HepG2 (cell line): Measurements from ENCODE around the gene MEX3C. TPM values are rescaled to one million over a fixed set of nuclear protein-coding genes. Genes with fewer than 3 reads are reported as not detected.
A peak's percentile ranks its signal among the peaks of the same experiment; 100 is the strongest.

ENCODE experiments used
- ATAC-seq: fragments of 200-7000 bp; cut with Tn5 transposase; 3 replicates; pipeline ENCODE4 v1.9.1; 2020; ENCODE audit warnings: mild to moderate bottlenecking, moderate library complexity
- BruUV-seq: library from RNA; stranded (reverse); fragments of 400-500 nt; replicated peaks from 2 replicates; lab custom pipeline; 2021; lab: Mats Ljungman, UMichigan
- CTCF ChIA-PET: fragments of 300-600 bp; formaldehyde crosslinking; extraction: SDS; loops from one replicate; lab custom pipeline; 2021; ENCODE audit warnings: low total read pairs, inconsistent platforms, low intra/inter-chr PET ratio; lab: Yijun Ruan, JAX
- POLR2A ChIA-PET: fragments of 350-600 bp; sonication (Branson Sonifier 250); formaldehyde crosslinking; loops from one replicate; lab custom pipeline; 2020; ENCODE audit warnings: antibody characterized with exemption, inconsistent platforms; lab: Yijun Ruan, JAX
- DNase-seq: peaks from one replicate; pipeline ENCODE4 v3.0.0-alpha.2; 2015; ENCODE audit warnings: low spot score
- FAIRE-seq: peaks from 3 replicates; lab custom pipeline; 2011; peaks lifted over from hg19 to GRCh38; lab: Jason Lieb, UNC
- H2AFZ ChIP-seq: one replicate; pipeline ENCODE4 v1.6.1; 2011; ENCODE audit warnings: low read length, inconsistent platforms
- H3K27ac ChIP-seq: fragments of 300-600 bp; 3 replicates; pipeline ENCODE4 v1.8.0; 2011; ENCODE audit warnings: mixed run types, mild to moderate bottlenecking, mixed read lengths, low read length, inconsistent platforms; ENCODE audit not compliant: insufficient read depth; ENCODE audit errors: extremely low read length
- H3K27me3 ChIP-seq, 2 experiments: fragments of 200-600 bp in 1 of 2; 2 replicates in 1 of 2; 3 replicates in 1 of 2; pipeline versions ENCODE4 v1.6.0 to v1.8.0; 2011; ENCODE audit warnings: low read length in 2 of 2, mild to moderate bottlenecking in 2 of 2, moderate library complexity in 2 of 2, inconsistent platforms in 1 of 2; ENCODE audit not compliant: insufficient read depth in 2 of 2, control insufficient read depth in 1 of 2
- H3K36me3 ChIP-seq, 2 experiments: fragments of 200-600 bp in 1 of 2; replicated peaks in 1 of 2; 2 replicates in 1 of 2; 3 replicates in 1 of 2; pipeline versions ENCODE4 v1.5.1 to v1.8.0; 2011; ENCODE audit warnings: low read length in 2 of 2, inconsistent platforms in 1 of 2; ENCODE audit not compliant: insufficient read depth in 2 of 2, control insufficient read depth in 1 of 2
- H3K4me1 ChIP-seq: 2 replicates; pipeline ENCODE4 v1.5.1; 2012; ENCODE audit warnings: low read length, inconsistent platforms; ENCODE audit not compliant: insufficient read depth
- H3K4me2 ChIP-seq: 2 replicates; pipeline ENCODE4 v1.6.0; 2011; ENCODE audit warnings: low read depth, low read length, inconsistent platforms
- H3K4me3 ChIP-seq, 3 experiments: fragments of 200-600 bp in 1 of 3; sonication (generic), shearing (Covaris generic) in 1 of 3; replicated peaks in 1 of 3; 2 replicates each; pipeline ENCODE4 v1.5.1; 2011 to 2016; ENCODE audit warnings: low read length in 3 of 3, inconsistent platforms in 2 of 3, low read depth in 2 of 3, mild to moderate bottlenecking in 2 of 3, control low read depth in 1 of 3, mixed read lengths in 1 of 3; ENCODE audit not compliant: insufficient read depth in 1 of 3
- H3K79me2 ChIP-seq: one replicate; pipeline ENCODE4 v1.6.1; 2011; ENCODE audit warnings: low read length, inconsistent platforms; ENCODE audit not compliant: insufficient read depth
- H3K9ac ChIP-seq: 2 replicates; pipeline ENCODE4 v1.6.0; 2011; ENCODE audit warnings: mild to moderate bottlenecking, low read depth, low read length, inconsistent platforms; ENCODE audit not compliant: insufficient read depth
- H3K9me3 ChIP-seq: 2 replicates; pipeline ENCODE4 v1.5.1; 2012; ENCODE audit warnings: mild to moderate bottlenecking, low read length
- H4K20me1 ChIP-seq: 2 replicates; pipeline ENCODE4 v1.6.0; 2011; ENCODE audit warnings: inconsistent platforms, mild to moderate bottlenecking, low read length, moderate library complexity; ENCODE audit not compliant: insufficient read depth
- AHR ChIP-seq: IDR thresholded peaks from 2 replicates; pipeline ENCODE4 v1.6.1; 2018; ENCODE audit warnings: missing genetic modification reagents, missing compliant biosample characterization
- ATRX ChIP-seq: sonication (generic); formaldehyde crosslinking; IDR thresholded peaks from 2 replicates; pipeline ENCODE4 v1.4.0; 2020; ENCODE audit warnings: missing genetic modification reagents, borderline replicate concordance
- SRSF1 ChIP-seq: fragments of 200-400 bp; formaldehyde crosslinking; optimal IDR thresholded peaks from 2 replicates; pipeline ENCODE3; 2017; ENCODE audit warnings: mild to moderate bottlenecking, low read depth, low read length, moderate library complexity
- STAG1 ChIP-seq: sonication (generic); formaldehyde crosslinking; IDR thresholded peaks from 2 replicates; pipeline ENCODE4 v1.4.0; 2020; ENCODE audit warnings: missing genetic modification reagents
- ZHX1 ChIP-seq: sonication (generic); formaldehyde crosslinking; IDR thresholded peaks from 2 replicates; pipeline ENCODE4 v1.8.1; 2022; ENCODE audit warnings: low read depth, mild to moderate bottlenecking, missing genetic modification reagents
- ZNF414 ChIP-seq: sonication (generic); formaldehyde crosslinking; IDR thresholded peaks from 2 replicates; pipeline ENCODE4 v1.5.0; 2020; ENCODE audit warnings: missing genetic modification reagents
- WGBS: methylation state at CpG from one replicate; pipeline ENCODE4 v1.1.6; 2017; ENCODE audit warnings: low lambda C conversion rate; 5-methylcytosine and 5-hydroxymethylcytosine counted together
- in situ Hi-C: cut with HindIII; loops from 2 replicates; pipeline ENCODE4 v1.10.0; 2017; ENCODE audit warnings: low pct_unique_long_range_greater_than_20kb; ENCODE audit not compliant: extremely low pct_ligation_motif_present
- intact Hi-C: fragments of 100-400 bp; cut with micrococcal nuclease; formaldehyde crosslinking; loops from one replicate; pipeline ENCODE4 v1.10.0; 2022; ENCODE audit not compliant: unreplicated experiment
- polyA plus RNA-seq, 8 experiments: library from polyadenylated mRNA; depleted of rRNA in 3 of 8; stranded (reverse) in 7 of 8; unstranded in 1 of 8; fragments of >200 nt; fragmentation: Illumina TruSeq in 4 of 8; extraction: Trizol in 4 of 8; gene quantifications; 2 replicates each; pipeline versions ENCODE4 v1.2.1 to v1.2.3, GENCODE V29; 2011 to 2016; ENCODE audit warnings: low read depth in 4 of 8, missing spikeins in 1 of 8, mixed read lengths in 1 of 8; ENCODE audit not compliant: insufficient read depth in 1 of 8
- total RNA-seq, 5 experiments: library from RNA; depleted of rRNA; stranded (reverse); fragments of >200 nt; fragmentation: Illumina TruSeq; extraction: Trizol; gene quantifications; 2 replicates each; pipeline ENCODE4 v1.2.3, GENCODE V29; 2016; ENCODE audit warnings: low read depth in 1 of 5
- TF ChIP-seq, protein P1 (sequence below), 2 experiments: IDR thresholded peaks; 2 replicates each; pipeline ENCODE4 v1.6.1; 2011 to 2012; ENCODE audit warnings: low read length in 2 of 2, borderline replicate concordance in 1 of 2, low read depth in 1 of 2, mild to moderate bottlenecking in 1 of 2, moderate library complexity in 1 of 2
- TF ChIP-seq, protein P2 (sequence below): sonication (generic); formaldehyde crosslinking; IDR thresholded peaks from 2 replicates; pipeline ENCODE4 v1.5.0; 2020; ENCODE audit warnings: mild to moderate bottlenecking, missing genetic modification reagents, moderate library complexity

The MEX3C gene
- total and polyA plus RNA-seq, 2 of the 13 experiments (the other 11 are each of a cell fraction or from before 2014, with no cell fraction given) = 34.8 to 36.4 TPM

- H4K20me1 ChIP-seq = no peaks in the 10 kb centered on the region
- no peaks in the 10 kb centered on the region for H3K79me2 ChIP-seq
- no peak overlapping the region for H3K27ac ChIP-seq
- intact Hi-C loops = loop anchor here (5.0 kb wide), 1 partner anchor 57 kb away; no protein-coding TSS in a partner anchor
- FAIRE-seq (no peak), ATAC-seq (peak; percentile 75), DNase-seq (peak; percentile 23)
- H3K9me3 ChIP-seq = no peaks in the 10 kb centered on the region
- H3K4me1 ChIP-seq = peaks cover 34% of the 10 kb centered on the region
- POLR2A ChIA-PET = no interaction called here
- 40% methylated on average over 4 of the region's 6 CpGs for WGBS
- BruUV-seq = no TSS peak
- no peak for TF ChIP-seq ATRX (CRISPR knock-in tag)
- TF ChIP-seq ZNF414 (CRISPR knock-in tag) = no peak
- no peak for TF ChIP-seq ZHX1 (CRISPR knock-in tag)
- TF ChIP-seq, protein P1, sequence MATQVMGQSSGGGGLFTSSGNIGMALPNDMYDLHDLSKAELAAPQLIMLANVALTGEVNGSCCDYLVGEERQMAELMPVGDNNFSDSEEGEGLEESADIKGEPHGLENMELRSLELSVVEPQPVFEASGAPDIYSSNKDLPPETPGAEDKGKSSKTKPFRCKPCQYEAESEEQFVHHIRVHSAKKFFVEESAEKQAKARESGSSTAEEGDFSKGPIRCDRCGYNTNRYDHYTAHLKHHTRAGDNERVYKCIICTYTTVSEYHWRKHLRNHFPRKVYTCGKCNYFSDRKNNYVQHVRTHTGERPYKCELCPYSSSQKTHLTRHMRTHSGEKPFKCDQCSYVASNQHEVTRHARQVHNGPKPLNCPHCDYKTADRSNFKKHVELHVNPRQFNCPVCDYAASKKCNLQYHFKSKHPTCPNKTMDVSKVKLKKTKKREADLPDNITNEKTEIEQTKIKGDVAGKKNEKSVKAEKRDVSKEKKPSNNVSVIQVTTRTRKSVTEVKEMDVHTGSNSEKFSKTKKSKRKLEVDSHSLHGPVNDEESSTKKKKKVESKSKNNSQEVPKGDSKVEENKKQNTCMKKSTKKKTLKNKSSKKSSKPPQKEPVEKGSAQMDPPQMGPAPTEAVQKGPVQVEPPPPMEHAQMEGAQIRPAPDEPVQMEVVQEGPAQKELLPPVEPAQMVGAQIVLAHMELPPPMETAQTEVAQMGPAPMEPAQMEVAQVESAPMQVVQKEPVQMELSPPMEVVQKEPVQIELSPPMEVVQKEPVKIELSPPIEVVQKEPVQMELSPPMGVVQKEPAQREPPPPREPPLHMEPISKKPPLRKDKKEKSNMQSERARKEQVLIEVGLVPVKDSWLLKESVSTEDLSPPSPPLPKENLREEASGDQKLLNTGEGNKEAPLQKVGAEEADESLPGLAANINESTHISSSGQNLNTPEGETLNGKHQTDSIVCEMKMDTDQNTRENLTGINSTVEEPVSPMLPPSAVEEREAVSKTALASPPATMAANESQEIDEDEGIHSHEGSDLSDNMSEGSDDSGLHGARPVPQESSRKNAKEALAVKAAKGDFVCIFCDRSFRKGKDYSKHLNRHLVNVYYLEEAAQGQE (IDR thresholded peaks at IDR 0.05; ENCODE audit: borderline replicate concordance in 1 of 2, low read depth in 1 of 2, low read length in 2 of 2) = no peak
- TF ChIP-seq AHR (CRISPR knock-in tag) = no peak
- peak; percentile 36 for TF ChIP-seq STAG1
- no peak for TF ChIP-seq SRSF1
- TF ChIP-seq, protein P2, sequence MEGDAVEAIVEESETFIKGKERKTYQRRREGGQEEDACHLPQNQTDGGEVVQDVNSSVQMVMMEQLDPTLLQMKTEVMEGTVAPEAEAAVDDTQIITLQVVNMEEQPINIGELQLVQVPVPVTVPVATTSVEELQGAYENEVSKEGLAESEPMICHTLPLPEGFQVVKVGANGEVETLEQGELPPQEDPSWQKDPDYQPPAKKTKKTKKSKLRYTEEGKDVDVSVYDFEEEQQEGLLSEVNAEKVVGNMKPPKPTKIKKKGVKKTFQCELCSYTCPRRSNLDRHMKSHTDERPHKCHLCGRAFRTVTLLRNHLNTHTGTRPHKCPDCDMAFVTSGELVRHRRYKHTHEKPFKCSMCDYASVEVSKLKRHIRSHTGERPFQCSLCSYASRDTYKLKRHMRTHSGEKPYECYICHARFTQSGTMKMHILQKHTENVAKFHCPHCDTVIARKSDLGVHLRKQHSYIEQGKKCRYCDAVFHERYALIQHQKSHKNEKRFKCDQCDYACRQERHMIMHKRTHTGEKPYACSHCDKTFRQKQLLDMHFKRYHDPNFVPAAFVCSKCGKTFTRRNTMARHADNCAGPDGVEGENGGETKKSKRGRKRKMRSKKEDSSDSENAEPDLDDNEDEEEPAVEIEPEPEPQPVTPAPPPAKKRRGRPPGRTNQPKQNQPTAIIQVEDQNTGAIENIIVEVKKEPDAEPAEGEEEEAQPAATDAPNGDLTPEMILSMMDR (CRISPR knock-in tag) = peak; percentile 56
- CTCF ChIA-PET = interaction anchor here (1.4 kb wide), 1 partner anchor 249 kb away, joined by 4 read pairs; no protein-coding TSS in a partner anchor
- H2AFZ ChIP-seq = no peak overlapping the region
- H3K36me3 ChIP-seq = no peaks in the 10 kb centered on the region
- no peak overlapping the region for H3K9ac ChIP-seq
- H3K4me2 ChIP-seq = no peak overlapping the region
- H3K27me3 ChIP-seq = peaks cover 1 to 4% of the 10 kb centered on the region in 2 experiments; a peak in 2 of 5 replicates
- no peak overlapping the region for H3K4me3 ChIP-seq
- in situ Hi-C loops = no loop called here
These were observed 61.7 kb downstream of the MEX3C start for GRCh38 chr18:51135795-51136194.
